ENCODE measurements around the gene SPATA2L. TPM values are rescaled to one million over a fixed set of nuclear protein-coding genes. Genes with fewer than 3 reads are reported as not detected.

Gene SPATA2L
- total and polyA plus RNA-seq, 10 of the 15 experiments (the other 5 are each of a cell fraction or from before 2014, with no cell fraction given), result 0.20 to 6.9 (median 3.9) TPM; not detected in 1

GRCh38 chr16:89730610-89731234, 29.2 kb upstream of the SPATA2L start (continued):
- TF ChIP-seq ZZZ3 (IDR thresholded peaks at IDR 0.05; ENCODE audit: control insufficient read depth, insufficient read length, low read depth), result no peak
- TF ChIP-seq TARDBP (IDR thresholded peaks at IDR 0.05; ENCODE audit: borderline replicate concordance), result no peak
- no peak for TF ChIP-seq PKNOX1 (IDR thresholded peaks at IDR 0.05)
- no peak for TF ChIP-seq ZBTB4 (CRISPR knock-in tag; IDR thresholded peaks at IDR 0.05)
- no peak for TF ChIP-seq SIN3A (IDR thresholded peaks at IDR 0.05; ENCODE audit: low read depth, low read length)
- no peak for TF ChIP-seq KDM1A (IDR thresholded peaks at IDR 0.05; ENCODE audit: borderline replicate concordance)
- no peak for TF ChIP-seq SMAD1 (IDR thresholded peaks at IDR 0.05; ENCODE audit: low read depth, partially characterized antibody)
- TF ChIP-seq PBX3 (IDR thresholded peaks at IDR 0.05; ENCODE audit: insufficient replicate concordance, low read depth, low read length), result no peak
- no peak for TF ChIP-seq RAD51 (IDR thresholded peaks at IDR 0.05)
- TF ChIP-seq EGR1 (IDR thresholded peaks at IDR 0.05; ENCODE audit: borderline replicate concordance in 1 of 2, low read depth in 2 of 2, low read length in 2 of 2), result no peak
- no peak for TF ChIP-seq NFYA (IDR thresholded peaks at IDR 0.05; ENCODE audit: borderline replicate concordance, low read depth, low read length)
- TF ChIP-seq ZSCAN29 (IDR thresholded peaks at IDR 0.05), result no peak
- no peak for TF ChIP-seq RELA (IDR thresholded peaks at IDR 0.05; ENCODE audit: borderline replicate concordance, partially characterized antibody)
- TF ChIP-seq EZH2 (IDR thresholded peaks at IDR 0.05; ENCODE audit: borderline replicate concordance, control insufficient read depth, low read depth, low read length), result no peak
